GM19099 (cell line): ENCODE results near the gene CYP19A1.

Experiments used
- POLR2A ChIP-seq: IDR thresholded peaks from 3 replicates; pipeline ENCODE4 v1.6.1; 2011; ENCODE audit warnings: low read depth; ENCODE audit not compliant: insufficient read length; ENCODE audit errors: extremely low read depth

Gene CYP19A1

DNA sequence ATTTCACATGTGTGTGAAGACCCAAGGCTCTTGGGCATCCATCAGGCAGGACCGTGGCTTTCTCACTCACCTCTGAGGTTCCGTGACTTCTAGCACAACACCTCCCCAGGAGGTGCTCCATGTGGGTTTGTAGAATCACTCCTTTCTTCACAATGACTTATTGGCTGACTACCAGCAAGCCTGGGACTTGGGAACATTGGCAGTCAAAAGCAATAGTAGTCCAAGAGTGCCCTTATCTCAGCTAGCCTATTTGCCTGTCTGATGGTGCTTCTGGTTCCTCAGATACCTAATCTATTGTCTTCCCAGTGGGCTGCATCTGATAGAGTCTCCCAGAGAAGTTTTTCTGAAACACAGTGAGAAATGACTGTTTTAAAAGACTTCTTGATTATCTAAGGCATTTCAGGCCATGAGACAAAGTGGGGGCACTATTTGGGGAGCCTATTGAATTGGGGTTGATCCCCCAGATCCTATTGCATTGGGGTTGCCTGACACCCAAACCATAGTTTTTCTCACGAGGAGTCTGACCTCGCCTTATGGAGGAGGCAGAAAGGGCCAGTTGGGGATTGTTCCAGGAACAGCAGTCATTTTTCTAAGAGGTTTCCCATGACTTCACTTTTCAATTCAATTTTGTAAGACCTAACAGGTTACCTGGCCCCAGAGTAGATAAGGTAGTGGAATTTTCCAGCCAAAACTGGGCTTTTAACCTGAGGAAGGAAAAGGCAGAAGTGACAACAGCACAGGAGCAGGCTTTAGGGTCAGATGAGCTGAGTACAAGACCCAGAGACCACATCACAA is 88.0 kb downstream of the CYP19A1 start:
- no peak for TF ChIP-seq POLR2A

DNA sequence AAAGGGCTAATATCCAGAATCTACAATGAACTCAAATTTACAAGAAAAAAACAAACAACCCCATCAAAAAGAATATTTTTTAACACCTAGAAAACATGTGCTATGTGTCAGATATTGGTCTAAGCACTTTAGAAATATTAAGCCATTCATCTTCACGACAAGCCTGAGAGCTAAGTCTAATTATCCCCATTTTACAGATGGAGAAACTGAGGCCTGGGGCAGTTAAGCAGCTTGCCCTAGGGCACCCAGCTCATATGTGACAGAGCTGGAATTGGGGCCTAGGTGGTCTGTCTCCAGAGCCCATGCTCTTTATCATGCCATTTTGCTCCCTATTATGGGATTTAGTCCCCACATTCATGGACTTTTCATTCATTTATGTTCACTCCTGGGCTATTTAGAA is 92.8 kb downstream of the CYP19A1 start:
- no peak for TF ChIP-seq POLR2A

DNA sequence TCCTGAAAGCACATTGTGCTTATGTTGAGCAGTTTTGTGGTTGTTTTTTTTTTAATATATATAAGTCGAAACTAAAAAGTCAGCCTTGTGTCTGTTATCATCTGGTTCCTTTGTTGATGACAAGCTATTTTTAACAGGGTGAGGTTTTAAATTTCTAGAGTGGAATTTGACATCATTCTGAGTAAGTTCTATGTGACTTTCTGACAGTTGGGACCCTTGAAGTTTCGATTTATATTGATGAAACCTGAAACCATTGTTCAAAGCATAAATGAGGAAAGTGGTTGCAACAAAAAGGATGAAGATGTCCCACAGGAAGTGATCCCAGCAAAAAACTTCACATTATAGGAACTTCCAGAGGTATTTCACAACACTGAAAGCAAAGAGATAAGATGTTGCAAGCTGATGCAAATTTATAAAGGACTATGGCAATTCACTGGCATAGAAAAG is 94.0 kb downstream of the CYP19A1 start:
- no peak for TF ChIP-seq POLR2A

DNA sequence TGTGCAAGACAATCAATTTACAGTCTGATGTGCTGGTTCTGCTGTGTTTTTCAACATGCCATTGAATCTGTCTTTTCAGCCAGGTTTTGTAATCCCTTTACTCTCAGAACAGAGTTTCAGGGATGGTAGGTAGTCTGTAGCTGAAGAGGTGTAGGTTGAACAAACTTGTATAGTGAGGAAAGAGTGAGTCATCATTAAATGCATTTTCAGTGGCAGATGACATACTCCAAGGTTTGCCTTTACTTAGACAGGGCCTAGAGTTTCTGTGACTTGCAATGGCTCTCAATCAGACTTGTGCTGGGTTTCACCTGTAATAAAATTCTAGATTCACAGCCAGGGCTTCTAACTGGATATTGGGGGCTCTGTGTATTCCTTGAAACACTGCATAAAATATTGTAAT is 94.6 kb downstream of the CYP19A1 start:
- TF ChIP-seq POLR2A = no peak

DNA sequence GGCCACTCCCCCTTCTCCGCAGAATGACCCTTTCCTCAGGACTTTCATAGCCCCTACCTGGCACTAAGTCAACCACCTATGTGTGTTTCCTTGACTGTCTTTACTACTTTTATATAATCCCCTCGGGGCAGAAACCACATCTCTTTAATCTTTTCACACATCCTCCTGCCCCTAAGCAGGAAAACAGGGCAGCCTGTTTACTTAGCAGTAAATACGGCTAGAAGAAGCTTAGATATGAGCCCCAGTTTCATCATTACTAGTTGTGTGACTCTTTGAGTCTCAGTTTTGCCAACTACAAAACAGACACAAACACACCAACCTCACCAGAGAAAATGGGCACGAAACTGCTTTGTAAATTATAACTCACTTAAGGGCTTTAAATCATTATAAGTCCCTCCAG is 98.3 kb downstream of the CYP19A1 start:
- no peak for TF ChIP-seq POLR2A

DNA sequence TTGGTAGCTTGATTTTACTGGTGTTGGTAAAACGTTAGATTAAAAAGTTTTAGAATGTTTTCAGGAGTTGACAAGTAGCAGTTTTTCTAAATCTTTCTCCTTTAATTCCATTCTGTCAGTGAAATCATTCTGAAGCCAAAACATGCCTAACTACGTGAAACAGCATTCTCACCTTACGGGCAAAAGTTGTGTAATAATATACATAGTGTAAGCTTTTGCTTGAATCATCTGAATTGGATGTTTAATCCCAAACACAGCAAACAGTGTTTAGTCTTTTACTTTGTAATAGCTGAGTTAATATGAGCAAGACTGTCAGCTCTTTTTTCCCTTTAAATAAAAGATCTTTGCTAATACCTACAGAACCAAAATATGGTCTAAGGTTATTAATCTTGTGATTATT is 100.6 kb downstream of the CYP19A1 start:
- no peak for TF ChIP-seq POLR2A

DNA sequence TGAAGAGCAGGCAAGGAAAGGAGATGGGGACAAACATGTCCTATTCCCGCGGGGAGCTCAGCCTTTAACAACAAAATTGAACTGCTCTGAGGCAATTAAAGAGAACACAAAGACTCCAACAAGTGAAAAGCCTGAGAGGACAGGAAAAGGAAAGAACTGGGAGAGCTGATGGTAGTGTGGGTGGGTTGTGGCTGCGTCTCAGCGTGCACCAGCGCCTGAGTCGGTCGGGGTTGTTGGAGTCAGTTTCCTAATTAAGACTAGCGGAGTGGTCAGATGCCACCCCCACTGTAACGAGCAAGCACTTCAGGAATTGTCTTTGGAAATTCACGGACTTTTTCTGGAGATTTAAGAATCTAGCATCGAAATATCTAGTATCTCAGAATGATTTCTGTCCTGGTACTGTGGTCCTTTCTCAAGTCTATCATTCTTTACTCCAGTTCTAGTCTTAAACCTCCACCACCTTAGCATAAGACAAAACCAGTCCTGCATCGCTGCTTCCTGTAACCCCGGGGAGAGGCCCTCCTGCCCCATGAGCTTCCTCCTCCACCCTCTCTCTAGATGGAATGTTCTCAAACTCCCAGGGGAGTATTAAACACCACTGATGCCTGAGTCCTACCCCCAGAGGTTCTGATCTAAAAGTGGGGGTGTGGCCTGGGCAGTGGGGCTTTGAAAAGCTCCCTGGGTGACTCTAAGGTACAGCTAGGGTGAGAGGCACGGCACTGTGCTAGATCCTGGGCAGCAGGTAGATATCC is 104.0 kb downstream of the CYP19A1 start:
- no peak for TF ChIP-seq POLR2A

DNA sequence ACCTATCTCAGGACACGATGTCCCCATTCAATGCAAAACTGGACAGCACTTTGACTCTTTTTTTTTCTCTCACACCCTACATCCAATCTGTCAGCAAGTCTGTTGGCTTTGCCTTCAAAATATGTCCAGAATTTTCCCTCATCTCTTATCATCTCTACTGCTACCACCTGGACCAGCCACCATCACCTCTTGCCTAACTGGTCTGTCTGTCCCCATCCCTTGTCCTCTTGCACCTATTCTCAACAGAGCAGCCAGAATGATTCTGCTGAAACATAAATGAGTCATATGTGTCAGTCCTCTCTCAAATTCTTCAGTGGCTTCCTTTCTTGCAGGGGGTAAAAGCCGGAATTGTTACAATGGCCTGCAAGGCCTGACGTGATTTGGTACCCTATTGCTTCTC is 105.8 kb downstream of the CYP19A1 start:
- no peak for TF ChIP-seq POLR2A

DNA sequence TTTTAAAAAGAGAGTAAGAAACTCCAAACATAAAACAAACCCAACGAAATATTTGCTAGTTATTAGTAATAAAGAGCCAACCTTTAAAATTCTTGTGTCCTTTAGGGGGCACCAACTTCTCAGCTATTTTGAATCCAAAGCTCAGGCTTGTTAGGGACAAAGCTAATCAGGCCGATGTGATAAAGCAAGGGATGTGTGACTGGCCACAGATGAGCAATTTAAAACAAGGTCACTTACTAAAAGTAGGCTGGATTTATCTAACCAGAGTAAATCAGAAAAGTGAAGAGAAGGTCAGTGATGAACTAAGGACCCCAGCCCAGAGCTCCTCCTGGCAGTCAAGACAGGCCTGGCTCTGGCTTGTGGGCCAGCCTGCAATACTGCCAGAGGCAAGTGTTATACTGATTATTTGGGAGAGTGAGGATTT is 108.5 kb downstream of the CYP19A1 start:
- TF ChIP-seq POLR2A = no peak

DNA sequence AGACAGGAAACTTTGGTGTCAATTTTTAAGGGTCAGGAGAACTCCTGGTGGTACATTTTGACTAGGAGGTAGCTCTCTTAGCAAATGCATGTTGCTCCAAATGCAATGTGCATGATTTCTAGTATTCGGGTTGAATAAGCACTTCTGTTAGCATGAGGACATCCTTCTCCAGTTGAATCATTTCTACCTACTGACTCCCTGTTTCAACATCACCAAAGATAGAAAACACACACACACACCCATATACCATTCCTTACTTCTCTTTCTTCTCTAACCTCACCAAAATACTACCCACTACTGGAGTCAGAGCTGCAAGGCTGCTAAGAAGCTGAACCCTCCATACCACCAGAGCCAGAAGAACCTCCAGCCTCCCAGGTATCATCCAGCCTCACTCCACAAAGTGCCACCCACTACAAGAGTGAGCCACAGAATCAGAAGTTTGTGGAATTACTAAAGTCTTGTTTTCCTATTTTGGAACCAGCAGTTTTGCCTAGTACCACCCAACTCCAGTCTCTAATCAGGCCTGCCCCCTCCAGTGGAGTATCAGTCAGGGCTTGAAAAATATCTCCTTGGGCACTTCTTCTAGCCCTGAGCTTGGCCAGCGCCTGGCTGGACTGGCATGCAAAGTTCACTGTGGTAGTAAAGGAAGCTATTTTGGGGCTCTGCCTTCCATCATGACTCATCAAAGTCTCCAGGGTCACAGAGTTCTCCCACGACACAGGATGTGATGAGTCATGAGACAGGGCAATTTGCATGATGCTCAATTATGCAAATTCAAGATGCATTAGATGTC is 110.3 kb downstream of the CYP19A1 start:
- TF ChIP-seq POLR2A = no peak

DNA sequence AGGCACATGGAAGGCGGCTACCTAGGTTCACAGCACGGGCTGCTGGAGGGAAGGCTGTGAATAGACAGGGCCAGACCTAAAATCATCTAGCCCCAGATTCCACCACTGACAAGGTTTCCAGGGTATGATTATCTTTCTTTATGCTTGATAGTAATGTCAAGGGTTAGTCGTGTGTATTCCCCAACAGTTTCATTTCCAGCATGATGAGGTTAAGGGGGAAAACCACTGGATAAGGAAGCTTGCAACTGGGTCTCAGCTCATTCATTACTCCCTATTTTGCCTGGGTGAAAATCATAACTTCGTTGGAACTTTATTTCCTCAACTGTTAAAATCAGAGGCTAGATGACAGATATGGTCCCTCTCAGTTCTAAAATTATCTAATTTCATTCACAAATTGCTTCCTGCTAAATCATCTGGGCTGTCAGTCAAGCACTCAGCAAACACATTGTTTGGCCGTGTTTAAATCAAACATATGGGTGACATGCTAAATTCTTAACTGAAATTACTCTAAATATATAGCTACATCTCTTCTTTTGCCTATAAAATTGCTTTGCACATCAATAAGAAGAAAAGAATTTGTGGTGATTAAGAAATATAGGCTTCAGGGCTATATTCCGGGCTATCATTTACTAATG is 111.7 kb downstream of the CYP19A1 start:
- no peak for TF ChIP-seq POLR2A

DNA sequence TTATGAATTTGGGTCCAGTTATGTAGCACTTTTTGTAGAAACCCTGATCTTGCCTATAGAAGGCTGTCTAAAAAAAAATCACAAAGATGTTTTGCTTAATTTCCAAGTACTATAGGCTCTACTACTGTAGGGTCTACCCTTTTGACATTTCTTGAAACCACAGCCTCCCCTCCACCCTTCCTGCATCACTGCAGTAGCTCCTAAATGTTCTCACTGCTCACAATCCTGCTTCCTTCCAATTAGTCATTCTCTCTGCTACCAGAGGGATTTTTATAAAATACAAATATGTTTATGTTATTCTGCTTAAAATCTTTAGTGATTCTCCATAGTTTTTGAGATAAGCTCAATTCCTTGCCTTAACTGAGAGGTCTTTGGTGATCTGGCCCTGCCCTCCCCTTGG is 114.0 kb downstream of the CYP19A1 start:
- no peak for TF ChIP-seq POLR2A

DNA sequence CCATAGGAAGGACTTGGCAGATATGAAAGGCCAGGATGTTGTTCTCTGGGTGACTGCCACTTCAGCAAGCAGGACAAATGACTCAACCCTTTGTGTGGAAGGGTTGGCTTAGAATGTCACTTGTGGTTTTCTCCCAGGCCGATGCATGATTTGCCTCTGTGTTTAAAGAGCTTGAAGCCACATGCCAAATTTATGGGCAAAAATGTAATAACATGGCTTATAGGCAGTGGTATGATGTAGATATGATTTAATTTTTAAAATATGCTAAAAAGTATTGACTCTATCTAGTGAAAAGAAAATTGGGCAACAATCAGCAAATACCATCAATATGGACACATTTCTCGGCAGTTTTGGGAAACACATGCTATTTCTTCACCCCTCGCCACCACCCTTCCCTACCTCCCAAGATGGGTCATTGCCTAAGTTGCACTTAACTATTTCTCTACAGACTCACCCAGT is 114.6 kb downstream of the CYP19A1 start:
- no peak for TF ChIP-seq POLR2A

DNA sequence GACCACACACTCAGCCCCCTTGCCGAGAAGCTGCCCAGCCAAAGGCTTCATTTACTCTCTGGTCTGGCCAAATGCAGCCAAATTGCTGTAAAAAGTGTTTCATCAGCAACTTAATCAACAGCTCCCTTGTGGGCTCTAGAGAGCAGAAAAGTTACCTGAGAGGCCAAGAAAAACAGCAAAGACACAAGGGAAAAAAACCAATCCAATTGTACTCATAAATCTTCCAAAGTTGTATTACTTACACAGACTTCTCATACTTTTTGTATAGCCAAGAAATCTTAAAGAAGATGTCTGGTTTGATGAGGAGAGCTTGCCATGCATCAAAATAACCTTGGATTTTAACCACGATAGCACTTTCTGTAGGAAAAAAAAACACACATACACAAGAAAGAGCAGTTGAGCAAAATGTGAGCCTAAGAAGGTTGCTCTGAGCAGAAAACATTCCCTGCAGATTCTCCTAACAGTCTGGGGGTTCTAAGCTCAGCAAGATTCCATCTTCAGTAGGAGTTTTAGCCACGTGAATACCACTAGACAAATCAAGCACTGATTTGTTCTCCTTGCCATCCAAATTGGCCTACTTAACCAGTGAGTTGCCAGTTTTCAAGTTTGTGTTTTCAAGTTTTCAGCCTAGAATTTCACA is 120.0 kb downstream of the CYP19A1 start:
- TF ChIP-seq POLR2A = no peak
